Panc1 (cell line): Measurements from ENCODE around the gene SLC37A4.

Experiments
- SIN3A ChIP-seq: IDR thresholded peaks from 2 replicates; pipeline ENCODE4 v1.6.1; 2012; ENCODE audit warnings: low read depth, mild to moderate bottlenecking, low read length, moderate library complexity, borderline replicate concordance; ENCODE audit not compliant: insufficient read depth
- TF ChIP-seq, protein P1 (sequence below), 2 experiments: IDR thresholded peaks; 2 replicates each; pipeline ENCODE4 v1.6.1; 2011 to 2012; ENCODE audit warnings: low read depth in 2 of 2, control low read depth in 1 of 2, low read length in 1 of 2, mild to moderate bottlenecking in 1 of 2, moderate library complexity in 1 of 2; ENCODE audit not compliant: insufficient read depth in 1 of 2
- TF ChIP-seq, protein P2 (sequence below): fragments of 450-650 bp; IDR thresholded peaks from 2 replicates; pipeline ENCODE4 v1.5.1; 2017; ENCODE audit warnings: mild to moderate bottlenecking

DNA sequence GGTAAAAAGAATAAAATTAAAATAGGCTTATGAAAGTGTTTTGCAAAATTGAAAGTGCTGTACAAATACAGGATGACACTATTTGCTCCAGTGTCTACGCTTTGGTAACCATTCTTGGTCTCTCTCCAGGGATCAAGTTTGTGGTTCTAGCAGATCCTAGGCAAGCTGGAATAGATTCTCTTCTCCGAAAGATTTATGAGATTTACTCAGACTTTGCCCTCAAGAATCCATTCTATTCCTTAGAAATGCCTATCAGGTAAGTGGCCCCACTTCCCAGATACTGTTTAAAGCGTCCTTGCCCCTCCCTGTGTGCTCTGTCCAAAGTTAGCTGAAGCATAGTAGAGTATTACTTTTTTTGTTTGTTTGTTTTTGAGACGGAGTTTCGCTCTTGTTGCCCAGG lies 9.0 kb downstream of the SLC37A4 start:
- TF ChIP-seq, protein P1, sequence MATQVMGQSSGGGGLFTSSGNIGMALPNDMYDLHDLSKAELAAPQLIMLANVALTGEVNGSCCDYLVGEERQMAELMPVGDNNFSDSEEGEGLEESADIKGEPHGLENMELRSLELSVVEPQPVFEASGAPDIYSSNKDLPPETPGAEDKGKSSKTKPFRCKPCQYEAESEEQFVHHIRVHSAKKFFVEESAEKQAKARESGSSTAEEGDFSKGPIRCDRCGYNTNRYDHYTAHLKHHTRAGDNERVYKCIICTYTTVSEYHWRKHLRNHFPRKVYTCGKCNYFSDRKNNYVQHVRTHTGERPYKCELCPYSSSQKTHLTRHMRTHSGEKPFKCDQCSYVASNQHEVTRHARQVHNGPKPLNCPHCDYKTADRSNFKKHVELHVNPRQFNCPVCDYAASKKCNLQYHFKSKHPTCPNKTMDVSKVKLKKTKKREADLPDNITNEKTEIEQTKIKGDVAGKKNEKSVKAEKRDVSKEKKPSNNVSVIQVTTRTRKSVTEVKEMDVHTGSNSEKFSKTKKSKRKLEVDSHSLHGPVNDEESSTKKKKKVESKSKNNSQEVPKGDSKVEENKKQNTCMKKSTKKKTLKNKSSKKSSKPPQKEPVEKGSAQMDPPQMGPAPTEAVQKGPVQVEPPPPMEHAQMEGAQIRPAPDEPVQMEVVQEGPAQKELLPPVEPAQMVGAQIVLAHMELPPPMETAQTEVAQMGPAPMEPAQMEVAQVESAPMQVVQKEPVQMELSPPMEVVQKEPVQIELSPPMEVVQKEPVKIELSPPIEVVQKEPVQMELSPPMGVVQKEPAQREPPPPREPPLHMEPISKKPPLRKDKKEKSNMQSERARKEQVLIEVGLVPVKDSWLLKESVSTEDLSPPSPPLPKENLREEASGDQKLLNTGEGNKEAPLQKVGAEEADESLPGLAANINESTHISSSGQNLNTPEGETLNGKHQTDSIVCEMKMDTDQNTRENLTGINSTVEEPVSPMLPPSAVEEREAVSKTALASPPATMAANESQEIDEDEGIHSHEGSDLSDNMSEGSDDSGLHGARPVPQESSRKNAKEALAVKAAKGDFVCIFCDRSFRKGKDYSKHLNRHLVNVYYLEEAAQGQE (IDR thresholded peaks at IDR 0.05; ENCODE audit: insufficient read depth in 1 of 2, low read depth in 2 of 2, low read length in 1 of 2), result no peak
- TF ChIP-seq, protein P2, sequence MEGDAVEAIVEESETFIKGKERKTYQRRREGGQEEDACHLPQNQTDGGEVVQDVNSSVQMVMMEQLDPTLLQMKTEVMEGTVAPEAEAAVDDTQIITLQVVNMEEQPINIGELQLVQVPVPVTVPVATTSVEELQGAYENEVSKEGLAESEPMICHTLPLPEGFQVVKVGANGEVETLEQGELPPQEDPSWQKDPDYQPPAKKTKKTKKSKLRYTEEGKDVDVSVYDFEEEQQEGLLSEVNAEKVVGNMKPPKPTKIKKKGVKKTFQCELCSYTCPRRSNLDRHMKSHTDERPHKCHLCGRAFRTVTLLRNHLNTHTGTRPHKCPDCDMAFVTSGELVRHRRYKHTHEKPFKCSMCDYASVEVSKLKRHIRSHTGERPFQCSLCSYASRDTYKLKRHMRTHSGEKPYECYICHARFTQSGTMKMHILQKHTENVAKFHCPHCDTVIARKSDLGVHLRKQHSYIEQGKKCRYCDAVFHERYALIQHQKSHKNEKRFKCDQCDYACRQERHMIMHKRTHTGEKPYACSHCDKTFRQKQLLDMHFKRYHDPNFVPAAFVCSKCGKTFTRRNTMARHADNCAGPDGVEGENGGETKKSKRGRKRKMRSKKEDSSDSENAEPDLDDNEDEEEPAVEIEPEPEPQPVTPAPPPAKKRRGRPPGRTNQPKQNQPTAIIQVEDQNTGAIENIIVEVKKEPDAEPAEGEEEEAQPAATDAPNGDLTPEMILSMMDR, result no peak
- TF ChIP-seq SIN3A, result no peak
